NB4 (cell line): ENCODE measurements around the gene THADA.

Experiments
- DNase-seq: peaks from one replicate; pipeline ENCODE4 v3.0.0; 2010; ENCODE audit warnings: low read depth
- H3K4me3 ChIP-seq: one replicate; pipeline ENCODE4 v1.5.1; 2011; ENCODE audit warnings: mild to moderate bottlenecking, low read depth, low read length, moderate library complexity
- CTCF ChIP-seq: IDR thresholded peaks from one replicate; pipeline ENCODE4 v1.5.1; 2012; ENCODE audit warnings: low read depth, low read length
- MAX ChIP-seq: IDR thresholded peaks from 2 replicates; pipeline ENCODE4 v1.6.1; 2011; ENCODE audit warnings: low read depth, low read length
- MYC ChIP-seq: IDR thresholded peaks from 2 replicates; pipeline ENCODE4 v1.6.1; 2011; ENCODE audit warnings: low read depth, low read length
- POLR2A ChIP-seq: IDR thresholded peaks from 2 replicates; pipeline ENCODE4 v1.6.1; 2011; ENCODE audit warnings: mild to moderate bottlenecking; ENCODE audit not compliant: insufficient read length; ENCODE audit errors: extremely low read depth

THADA gene

GRCh38 chr2:43406651-43407279 lies 189.1 kb downstream of the THADA start:
- no peak for TF ChIP-seq MYC
- no peak for TF ChIP-seq POLR2A
- no peak for TF ChIP-seq MAX
- TF ChIP-seq CTCF, result no peak
- DNase-seq, result no peak
- H3K4me3 ChIP-seq, result no peak overlapping the region

GRCh38 chr2:43405829-43406228 lies 190.0 kb downstream of the THADA start:
- no peak for TF ChIP-seq CTCF
- no peak for TF ChIP-seq MYC
- no peak for TF ChIP-seq MAX
- TF ChIP-seq POLR2A, result no peak
- H3K4me3 ChIP-seq, result no peak overlapping the region
- DNase-seq, result peak; percentile 45

GRCh38 chr2:43402452-43402937 lies 193.3 kb downstream of the THADA start:
- peak; percentile 20 for DNase-seq
- TF ChIP-seq MYC (no peak), POLR2A (no peak), MAX (no peak), CTCF (no peak)
- no peak overlapping the region for H3K4me3 ChIP-seq

- TF ChIP-seq MYC (no peak), POLR2A (no peak), MAX (no peak), CTCF (no peak)
- DNase-seq, result no peak
- H3K4me3 ChIP-seq, result no peak overlapping the region
These were observed 193.8 kb downstream of the THADA start for GRCh38 chr2:43402002-43402401.

- TF ChIP-seq MAX (no peak), POLR2A (no peak), MYC (no peak), CTCF (no peak)
- no peak for DNase-seq
- no peak overlapping the region for H3K4me3 ChIP-seq
These were observed 195.3 kb downstream of the THADA start for GRCh38 chr2:43400508-43400907.
